DOHH2 (cell line): ENCODE measurements around the gene NOS3.

ENCODE experiments used
- H3F3A ChIP-seq: fragments of 200-600 bp; sonication (generic), shearing (Covaris generic); 2 replicates; pipeline ENCODE4 v1.6.0; 2016; ENCODE audit warnings: antibody characterized with exemption, mild to moderate bottlenecking; ENCODE audit not compliant: control insufficient read depth, insufficient read depth
- H3K27ac ChIP-seq: fragments of 200-600 bp; sonication (generic); 2 replicates; pipeline ENCODE4 v1.5.1; 2014; ENCODE audit warnings: low read depth, mild to moderate bottlenecking, low read length, moderate library complexity
- H3K27me3 ChIP-seq: fragments of 200-600 bp; sonication (generic); 2 replicates; pipeline ENCODE4 v1.6.1; 2014; ENCODE audit warnings: mild to moderate bottlenecking, low read length, mixed read lengths; ENCODE audit not compliant: control insufficient read depth
- H3K36me3 ChIP-seq: fragments of 200-600 bp; sonication (generic); 2 replicates; pipeline ENCODE4 v1.6.1; 2014; ENCODE audit warnings: mild to moderate bottlenecking, low read length, moderate library complexity, mixed read lengths; ENCODE audit not compliant: control insufficient read depth
- H3K4me1 ChIP-seq: fragments of 200-600 bp; sonication (generic); 2 replicates; pipeline ENCODE4 v1.6.1; 2014; ENCODE audit warnings: mild to moderate bottlenecking, low read length, mixed read lengths; ENCODE audit not compliant: control insufficient read depth
- H3K4me2 ChIP-seq: fragments of 200-600 bp; sonication (generic); 2 replicates; pipeline ENCODE4 v1.6.0; 2014; ENCODE audit warnings: mild to moderate bottlenecking, low read length, moderate library complexity
- H3K4me3 ChIP-seq: fragments of 200-600 bp; sonication (generic); 2 replicates; pipeline ENCODE4 v1.5.1; 2014; ENCODE audit warnings: mild to moderate bottlenecking, low read length, mixed read lengths
- H3K79me2 ChIP-seq: fragments of 200-600 bp; sonication (generic); 2 replicates; pipeline ENCODE4 v1.6.1; 2014; ENCODE audit warnings: mild to moderate bottlenecking, low read length, mixed read lengths; ENCODE audit not compliant: control insufficient read depth
- H3K9me2 ChIP-seq: fragments of 200-600 bp; sonication (generic); replicated peaks from 2 replicates; pipeline ENCODE4 v1.6.1; 2014; ENCODE audit warnings: mild to moderate bottlenecking, low read length, mixed read lengths; ENCODE audit not compliant: control insufficient read depth
- H3K9me3 ChIP-seq: fragments of 200-600 bp; sonication (generic); 2 replicates; pipeline ENCODE4 v1.6.1; 2014; ENCODE audit warnings: antibody characterized with exemption, low read length, mixed read lengths; ENCODE audit not compliant: control insufficient read depth, insufficient read depth
- H4K20me1 ChIP-seq: fragments of 200-600 bp; sonication (generic); 2 replicates; pipeline ENCODE4 v1.6.0; 2014; ENCODE audit warnings: low read depth, mild to moderate bottlenecking, antibody characterized with exemption, low read length, moderate library complexity; ENCODE audit not compliant: control insufficient read depth, insufficient read depth
- CTCF ChIP-seq: fragments of 200-600 bp; sonication (generic); IDR thresholded peaks from one replicate; pipeline ENCODE4 v1.5.1; 2014; ENCODE audit warnings: antibody characterized with exemption, mild to moderate bottlenecking, low read depth, low read length; ENCODE audit not compliant: poor library complexity, severe bottlenecking
- EZH2phosphoT487 ChIP-seq: fragments of 200-600 bp; sonication (generic); IDR thresholded peaks from 2 replicates; pipeline ENCODE4 v1.6.1; 2017; ENCODE audit warnings: borderline replicate concordance, mild to moderate bottlenecking, antibody characterized with exemption, low read length, moderate library complexity, mixed read lengths

NOS3 gene

DNA sequence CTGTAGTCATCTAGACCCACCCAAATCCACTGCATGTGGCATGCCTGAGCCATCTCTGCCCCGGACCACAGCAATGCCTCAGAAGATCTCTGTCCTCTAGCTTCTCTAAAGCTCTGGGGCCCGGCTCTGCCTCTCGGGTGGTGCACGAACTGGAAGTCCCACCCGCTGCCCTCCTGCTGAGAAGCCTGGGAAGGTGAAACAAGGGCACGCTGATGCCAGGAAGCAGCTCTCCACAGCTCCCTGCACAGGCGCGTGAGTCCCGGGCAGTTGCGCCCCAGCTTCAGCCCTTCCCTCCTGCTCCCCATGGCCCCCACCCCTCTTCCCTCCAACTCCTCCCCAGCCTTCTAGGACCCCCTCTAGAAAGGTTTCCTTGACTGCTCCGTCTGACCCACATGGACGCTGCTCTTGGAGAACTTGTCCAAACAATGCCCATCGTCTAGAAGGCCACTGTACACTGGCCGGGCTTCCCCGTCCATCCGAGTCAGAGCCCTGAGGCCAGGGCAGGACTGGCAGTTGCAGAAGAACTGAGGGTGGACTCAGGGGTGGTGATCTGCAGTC lies 25.5 kb upstream of the NOS3 start:
- Histone ChIP-seq H3K4me2 (no peak overlapping the region), H3K9me3 (no peaks in the 10 kb centered on the region), H4K20me1 (no peaks in the 10 kb centered on the region; the same call in 1 of the 2 replicates), H3K9me2 (no peaks in the 10 kb centered on the region), H3K4me3 (no peak overlapping the region), H3K27ac (no peak overlapping the region), H3F3A (no peaks in the 10 kb centered on the region), H3K27me3 (0 out of 2 replicates have a peak, but pooled peaks cover 14% of the 10 kb centered on the region), H3K79me2 (no peaks in the 10 kb centered on the region), H3K4me1 (peaks cover 8% of the 10 kb centered on the region), H3K36me3 (no peaks in the 10 kb centered on the region)
- no peak for TF ChIP-seq CTCF
- no peak for TF ChIP-seq EZH2phosphoT487

GRCh38 chr7:150966002-150966401 lies 24.8 kb upstream of the NOS3 start:
- no peaks in the 10 kb centered on the region; the same call in 1 of the 2 replicates for H4K20me1 ChIP-seq
- H3K27ac ChIP-seq = no peak overlapping the region
- no peaks in the 10 kb centered on the region for H3K79me2 ChIP-seq
- no peaks in the 10 kb centered on the region for H3K36me3 ChIP-seq
- peaks cover 5% of the 10 kb centered on the region for H3K4me1 ChIP-seq
- 0 out of 2 replicates have a peak, but pooled peaks cover 14% of the 10 kb centered on the region for H3K27me3 ChIP-seq
- no peaks in the 10 kb centered on the region for H3K9me2 ChIP-seq
- no peaks in the 10 kb centered on the region for H3F3A ChIP-seq
- H3K4me3 ChIP-seq = no peak overlapping the region
- TF ChIP-seq EZH2phosphoT487 = no peak
- peak; percentile 10 for TF ChIP-seq CTCF
- H3K9me3 ChIP-seq = no peaks in the 10 kb centered on the region
- H3K4me2 ChIP-seq = no peak overlapping the region

DNA sequence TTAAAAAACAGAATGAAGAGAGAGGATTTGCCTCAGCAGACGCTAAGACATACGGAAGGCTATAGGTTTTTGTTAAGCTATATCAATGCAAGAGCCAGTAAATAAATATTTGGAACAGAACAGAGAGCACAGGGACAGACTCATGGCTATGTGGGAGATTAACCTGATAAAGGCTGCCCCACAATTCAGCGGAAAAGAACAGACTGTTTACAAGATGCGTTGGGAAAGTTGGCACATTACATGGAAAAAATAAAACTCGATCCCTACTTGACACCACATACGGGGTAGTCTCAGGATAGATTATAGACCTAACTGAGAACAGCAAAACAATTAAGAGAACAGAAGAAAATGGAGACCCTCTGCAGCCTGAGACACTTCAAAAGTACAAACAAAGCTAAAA lies 23.5 kb upstream of the NOS3 start:
- Histone ChIP-seq H3K4me1 (peaks cover 4% of the 10 kb centered on the region; the same call in 1 of the 2 replicates), H3K9me3 (no peaks in the 10 kb centered on the region), H3K4me2 (no peak overlapping the region), H4K20me1 (no peaks in the 10 kb centered on the region; the same call in 1 of the 2 replicates), H3K27ac (no peak overlapping the region), H3F3A (no peaks in the 10 kb centered on the region), H3K9me2 (no peaks in the 10 kb centered on the region), H3K27me3 (0 out of 2 replicates have a peak, but pooled peaks cover 14% of the 10 kb centered on the region), H3K4me3 (no peak overlapping the region), H3K79me2 (no peaks in the 10 kb centered on the region), H3K36me3 (no peaks in the 10 kb centered on the region)
- no peak for TF ChIP-seq CTCF
- TF ChIP-seq EZH2phosphoT487 = no peak
